K562 (cell line): ENCODE results near the gene NUP153. TPM values are rescaled to one million over a fixed set of nuclear protein-coding genes. Genes with fewer than 3 reads are reported as not detected.

Source experiments
- CEBPG ChIP-seq, 3 experiments: fragments of 200-800 bp in 1 of 3; sonication (Bioruptor generic) in 1 of 3; sonication (generic) in 1 of 3; formaldehyde crosslinking in 1 of 3; IDR thresholded peaks in 2 of 3; conservative IDR thresholded peaks in 1 of 3; 2 replicates each; pipeline versions ENCODE4 v1.6.1 to v1.8.0; 2016 to 2022; ENCODE audit warnings: missing compliant biosample characterization in 2 of 3, missing genetic modification characterization in 2 of 3, mild to moderate bottlenecking in 1 of 3, missing genetic modification reagents in 1 of 3
- CXXC5 ChIP-seq: fragments of 250-450 bp; sonication (Bioruptor Pico); IDR thresholded peaks from 2 replicates; pipeline ENCODE4 v1.8.0; 2022; ENCODE audit warnings: inconsistent platforms, mild to moderate bottlenecking, moderate library complexity
- ERF ChIP-seq: fragments of 450-650 bp; formaldehyde crosslinking; IDR thresholded peaks from 2 replicates; pipeline ENCODE4 v1.4.0; 2020; ENCODE audit warnings: mild to moderate bottlenecking, mixed read lengths
- FOXK2 ChIP-seq, 2 experiments: fragments of 450-650 bp; IDR thresholded peaks in 1 of 2; conservative IDR thresholded peaks in 1 of 2; 2 replicates each; pipeline ENCODE4 v1.6.1; 2016; ENCODE audit warnings: low read depth in 2 of 2, mild to moderate bottlenecking in 1 of 2
- FOXP1 ChIP-seq: sonication (generic); formaldehyde crosslinking; IDR thresholded peaks from 2 replicates; pipeline ENCODE4 v1.8.0; 2022; ENCODE audit warnings: mild to moderate bottlenecking, missing genetic modification reagents
- HMG20A ChIP-seq: fragments of 450-650 bp; formaldehyde crosslinking; conservative IDR thresholded peaks from 2 replicates; pipeline ENCODE4 v1.4.0; 2020; ENCODE audit warnings: mild to moderate bottlenecking, mixed read lengths
- MAFF ChIP-seq: IDR thresholded peaks from 2 replicates; pipeline ENCODE4 v1.6.1; 2012; ENCODE audit warnings: low read length, improper control_type of control experiment
- NR1H2 ChIP-seq: sonication (generic); formaldehyde crosslinking; IDR thresholded peaks from 2 replicates; pipeline ENCODE4 v1.4.0; 2020; ENCODE audit warnings: mild to moderate bottlenecking, missing genetic modification reagents
- PCBP1 ChIP-seq: fragments of 200-400 bp; formaldehyde crosslinking; IDR thresholded peaks from 2 replicates; pipeline ENCODE4 v1.6.1; 2018; ENCODE audit warnings: mild to moderate bottlenecking, low read depth, low read length; ENCODE audit not compliant: poor library complexity, severe bottlenecking
- PHTF2 ChIP-seq: fragments of 250-450 bp; sonication (Bioruptor Pico); IDR thresholded peaks from 2 replicates; pipeline ENCODE4 v1.5.0; 2021; ENCODE audit warnings: mild to moderate bottlenecking
- SETDB1 ChIP-seq: IDR thresholded peaks from one replicate; pipeline ENCODE4 v1.6.1; 2012; ENCODE audit warnings: low read length, control low read depth, inconsistent platforms
- SRSF9 ChIP-seq: fragments of 200-400 bp; formaldehyde crosslinking; IDR thresholded peaks from 2 replicates; pipeline ENCODE4 v1.6.1; 2017; ENCODE audit warnings: low read depth, low read length, borderline replicate concordance
- U2AF1 ChIP-seq: fragments of 200-400 bp; formaldehyde crosslinking; optimal IDR thresholded peaks from 2 replicates; pipeline ENCODE3; 2017; ENCODE audit warnings: mild to moderate bottlenecking, low read depth, low read length, moderate library complexity
- YBX1 ChIP-seq: fragments of 450-650 bp; IDR thresholded peaks from 2 replicates; pipeline ENCODE4 v1.7.1; 2016; ENCODE audit warnings: mild to moderate bottlenecking
- ZKSCAN3 ChIP-seq: fragments of 250-450 bp; sonication (Bioruptor Pico); IDR thresholded peaks from 2 replicates; pipeline ENCODE4 v1.4.0; 2020
- ZNF695 ChIP-seq: fragments of 450-650 bp; formaldehyde crosslinking; IDR thresholded peaks from 2 replicates; pipeline ENCODE4 v1.4.0; 2020; ENCODE audit warnings: mild to moderate bottlenecking, moderate library complexity
- ZZZ3 ChIP-seq: fragments of 450-650 bp; IDR thresholded peaks from 2 replicates; pipeline ENCODE4 v1.6.1; 2016; ENCODE audit warnings: antibody characterized with exemption, mild to moderate bottlenecking, moderate library complexity
- polyA plus RNA-seq, 8 experiments: library from polyadenylated mRNA; depleted of rRNA in 4 of 8; stranded (reverse) in 5 of 8; unstranded in 3 of 8; fragments of >200 nt; fragmentation: Nextera tagmentation in 2 of 8; fragmentation: Illumina TruSeq in 1 of 8; extraction: Ambion mirVana in 2 of 8; extraction: Trizol in 1 of 8; gene quantifications; 2 replicates each; pipeline versions ENCODE4 v1.2.1 to v1.2.3, GENCODE V29; 2011 to 2014; ENCODE audit warnings: inconsistent platforms in 1 of 8, missing spikeins in 1 of 8
- total RNA-seq, 7 experiments: library from RNA; depleted of rRNA in 6 of 7; stranded (reverse); fragments of >200 nt in 6 of 7; fragmentation: Illumina TruSeq in 2 of 7; extraction: Trizol in 2 of 7; gene quantifications; 2 replicates each; pipeline versions ENCODE4 v1.2.1 to v1.2.3, GENCODE V29; 2011 to 2021; ENCODE audit warnings: low replicate concordance in 1 of 7
- TF ChIP-seq, protein P1 (sequence below): fragments of 450-650 bp; IDR thresholded peaks from 2 replicates; pipeline ENCODE4 v1.6.1; 2018; ENCODE audit not compliant: partially characterized antibody
- TF ChIP-seq, protein P2 (sequence below): sonication (generic); formaldehyde crosslinking; IDR thresholded peaks from 2 replicates; pipeline ENCODE4 v1.8.1; 2023; ENCODE audit warnings: mild to moderate bottlenecking, missing genetic modification reagents
- TF ChIP-seq, protein P3 (sequence below): fragments of 450-650 bp; IDR thresholded peaks from 2 replicates; pipeline ENCODE4 v1.6.1; 2016; ENCODE audit warnings: borderline replicate concordance

Gene NUP153
- total and polyA plus RNA-seq, 9 of the 15 experiments (the other 6 are each of a cell fraction or from before 2014, with no cell fraction given), result 21.9 to 110 (median 84.8) TPM

GRCh38 chr6:17714879-17715851, 8.4 kb upstream of the NUP153 start (continued):
- TF ChIP-seq, protein P1, sequence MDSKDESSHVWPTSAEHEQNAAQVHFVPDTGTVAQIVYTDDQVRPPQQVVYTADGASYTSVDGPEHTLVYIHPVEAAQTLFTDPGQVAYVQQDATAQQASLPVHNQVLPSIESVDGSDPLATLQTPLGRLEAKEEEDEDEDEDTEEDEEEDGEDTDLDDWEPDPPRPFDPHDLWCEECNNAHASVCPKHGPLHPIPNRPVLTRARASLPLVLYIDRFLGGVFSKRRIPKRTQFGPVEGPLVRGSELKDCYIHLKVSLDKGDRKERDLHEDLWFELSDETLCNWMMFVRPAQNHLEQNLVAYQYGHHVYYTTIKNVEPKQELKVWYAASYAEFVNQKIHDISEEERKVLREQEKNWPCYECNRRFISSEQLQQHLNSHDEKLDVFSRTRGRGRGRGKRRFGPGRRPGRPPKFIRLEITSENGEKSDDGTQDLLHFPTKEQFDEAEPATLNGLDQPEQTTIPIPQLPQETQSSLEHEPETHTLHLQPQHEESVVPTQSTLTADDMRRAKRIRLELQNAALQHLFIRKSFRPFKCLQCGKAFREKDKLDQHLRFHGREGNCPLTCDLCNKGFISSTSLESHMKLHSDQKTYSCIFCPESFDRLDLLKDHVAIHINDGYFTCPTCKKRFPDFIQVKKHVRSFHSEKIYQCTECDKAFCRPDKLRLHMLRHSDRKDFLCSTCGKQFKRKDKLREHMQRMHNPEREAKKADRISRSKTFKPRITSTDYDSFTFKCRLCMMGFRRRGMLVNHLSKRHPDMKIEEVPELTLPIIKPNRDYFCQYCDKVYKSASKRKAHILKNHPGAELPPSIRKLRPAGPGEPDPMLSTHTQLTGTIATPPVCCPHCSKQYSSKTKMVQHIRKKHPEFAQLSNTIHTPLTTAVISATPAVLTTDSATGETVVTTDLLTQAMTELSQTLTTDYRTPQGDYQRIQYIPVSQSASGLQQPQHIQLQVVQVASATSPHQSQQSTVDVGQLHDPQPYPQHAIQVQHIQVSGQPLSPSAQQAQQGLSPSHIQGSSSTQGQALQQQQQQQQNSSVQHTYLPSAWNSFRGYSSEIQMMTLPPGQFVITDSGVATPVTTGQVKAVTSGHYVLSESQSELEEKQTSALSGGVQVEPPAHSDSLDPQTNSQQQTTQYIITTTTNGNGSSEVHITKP, result peak; percentile 49
- TF ChIP-seq MAFF, result peak; percentile 84
- TF ChIP-seq, protein P2, sequence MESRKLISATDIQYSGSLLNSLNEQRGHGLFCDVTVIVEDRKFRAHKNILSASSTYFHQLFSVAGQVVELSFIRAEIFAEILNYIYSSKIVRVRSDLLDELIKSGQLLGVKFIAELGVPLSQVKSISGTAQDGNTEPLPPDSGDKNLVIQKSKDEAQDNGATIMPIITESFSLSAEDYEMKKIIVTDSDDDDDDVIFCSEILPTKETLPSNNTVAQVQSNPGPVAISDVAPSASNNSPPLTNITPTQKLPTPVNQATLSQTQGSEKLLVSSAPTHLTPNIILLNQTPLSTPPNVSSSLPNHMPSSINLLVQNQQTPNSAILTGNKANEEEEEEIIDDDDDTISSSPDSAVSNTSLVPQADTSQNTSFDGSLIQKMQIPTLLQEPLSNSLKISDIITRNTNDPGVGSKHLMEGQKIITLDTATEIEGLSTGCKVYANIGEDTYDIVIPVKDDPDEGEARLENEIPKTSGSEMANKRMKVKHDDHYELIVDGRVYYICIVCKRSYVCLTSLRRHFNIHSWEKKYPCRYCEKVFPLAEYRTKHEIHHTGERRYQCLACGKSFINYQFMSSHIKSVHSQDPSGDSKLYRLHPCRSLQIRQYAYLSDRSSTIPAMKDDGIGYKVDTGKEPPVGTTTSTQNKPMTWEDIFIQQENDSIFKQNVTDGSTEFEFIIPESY (CRISPR knock-in tag), result no peak
- TF ChIP-seq FOXP1 (CRISPR knock-in tag), result no peak
- no peak for TF ChIP-seq ZKSCAN3 (CRISPR knock-in tag)
- TF ChIP-seq ZZZ3, result 0 out of 2 replicates have a peak, but pooled peaks have one; percentile 36
- TF ChIP-seq CXXC5 (CRISPR knock-in tag), result no peak
- no peak for TF ChIP-seq U2AF1
- TF ChIP-seq PCBP1, result no peak
- TF ChIP-seq YBX1, result no peak
- TF ChIP-seq, protein P3, sequence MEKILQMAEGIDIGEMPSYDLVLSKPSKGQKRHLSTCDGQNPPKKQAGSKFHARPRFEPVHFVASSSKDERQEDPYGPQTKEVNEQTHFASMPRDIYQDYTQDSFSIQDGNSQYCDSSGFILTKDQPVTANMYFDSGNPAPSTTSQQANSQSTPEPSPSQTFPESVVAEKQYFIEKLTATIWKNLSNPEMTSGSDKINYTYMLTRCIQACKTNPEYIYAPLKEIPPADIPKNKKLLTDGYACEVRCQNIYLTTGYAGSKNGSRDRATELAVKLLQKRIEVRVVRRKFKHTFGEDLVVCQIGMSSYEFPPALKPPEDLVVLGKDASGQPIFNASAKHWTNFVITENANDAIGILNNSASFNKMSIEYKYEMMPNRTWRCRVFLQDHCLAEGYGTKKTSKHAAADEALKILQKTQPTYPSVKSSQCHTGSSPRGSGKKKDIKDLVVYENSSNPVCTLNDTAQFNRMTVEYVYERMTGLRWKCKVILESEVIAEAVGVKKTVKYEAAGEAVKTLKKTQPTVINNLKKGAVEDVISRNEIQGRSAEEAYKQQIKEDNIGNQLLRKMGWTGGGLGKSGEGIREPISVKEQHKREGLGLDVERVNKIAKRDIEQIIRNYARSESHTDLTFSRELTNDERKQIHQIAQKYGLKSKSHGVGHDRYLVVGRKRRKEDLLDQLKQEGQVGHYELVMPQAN, result no peak
- TF ChIP-seq SETDB1, result no peak
- TF ChIP-seq FOXK2 (conservative IDR thresholded peaks at IDR 0.05 in 1 of 2, IDR thresholded peaks at IDR 0.05 in 1 of 2; ENCODE audit: low read depth in 2 of 2), result no peak
- TF ChIP-seq CEBPG (CRISPR knock-in tag; IDR thresholded peaks at IDR 0.05), result no peak
- no peak for TF ChIP-seq CEBPG (tag; conservative IDR thresholded peaks at IDR 0.05 in 1 of 2, IDR thresholded peaks at IDR 0.05 in 1 of 2)
- TF ChIP-seq ERF (CRISPR knock-in tag), result no peak
- TF ChIP-seq HMG20A (CRISPR knock-in tag), result no peak
- TF ChIP-seq PHTF2 (CRISPR knock-in tag), result no peak
- no peak for TF ChIP-seq SRSF9
- no peak for TF ChIP-seq NR1H2
- no peak for TF ChIP-seq ZNF695
